ENCODE data around the gene C17orf107.
A peak's percentile ranks its signal among the peaks of the same experiment; 100 is the strongest.

Gene C17orf107

DNA sequence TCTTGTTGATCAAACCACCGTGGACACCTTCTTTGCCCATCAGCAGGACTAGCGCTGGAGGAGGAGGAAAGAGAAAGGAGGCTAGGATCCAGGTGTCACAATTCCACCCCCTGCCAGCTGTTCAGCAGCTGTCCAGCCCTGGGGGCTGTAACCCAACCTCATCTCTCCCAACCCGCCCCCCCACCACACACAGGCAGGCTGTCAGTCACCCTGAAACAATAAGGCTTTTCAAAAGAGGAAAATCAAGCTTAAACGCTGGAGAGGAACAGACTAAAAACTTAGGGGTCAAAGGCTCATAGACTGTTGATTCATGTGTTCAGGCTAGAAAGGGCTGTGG lies 46.6 kb downstream of the C17orf107 start:
- H3K27ac ChIP-seq (ENCODE audit: low read depth, low read length, poor library complexity, severe bottlenecking) = peak overlapping the region; percentile 100
- no peak for TF ChIP-seq EZH2 (IDR thresholded peaks at IDR 0.05; ENCODE audit: borderline replicate concordance, low read length)
- no peak for TF ChIP-seq CTCF (IDR thresholded peaks at IDR 0.05; ENCODE audit: low read length)

GRCh38 chr17:4946312-4946976 lies 47.1 kb downstream of the C17orf107 start:
- peak overlapping the region; percentile 75 for H3K4me2 ChIP-seq (ENCODE audit: low read length)
- no peaks in the 10 kb centered on the region for H3K27me3 ChIP-seq (ENCODE audit: insufficient read depth, low read length)
- H3K4me3 ChIP-seq (ENCODE audit: low read depth, low read length, poor library complexity, severe bottlenecking) = peak overlapping the region; percentile 84
- H3K4me1 ChIP-seq (ENCODE audit: insufficient read depth, low read length, severe bottlenecking) = peaks cover 71% of the 10 kb centered on the region
- H2AFZ ChIP-seq (ENCODE audit: low read length) = no peak overlapping the region
- peaks cover 65% of the 10 kb centered on the region for H3K36me3 ChIP-seq (ENCODE audit: insufficient read depth, low read length)
- peak overlapping the region; percentile 92 for H3K9ac ChIP-seq (ENCODE audit: low read length)
- peaks cover 9% of the 10 kb centered on the region for H3K79me2 ChIP-seq (ENCODE audit: insufficient read depth, low read length)
- TF ChIP-seq EZH2 (IDR thresholded peaks at IDR 0.05; ENCODE audit: borderline replicate concordance, low read length) (no peak), CTCF (IDR thresholded peaks at IDR 0.05; ENCODE audit: low read length) (no peak)
- H4K20me1 ChIP-seq (ENCODE audit: insufficient read depth, low read length) = no peaks in the 10 kb centered on the region
- no peaks in the 10 kb centered on the region for H3K9me2 ChIP-seq (ENCODE audit: low read depth, low read length)
- no peaks in the 10 kb centered on the region for H3K9me3 ChIP-seq (ENCODE audit: low read length)
- H3K27ac ChIP-seq (ENCODE audit: low read depth, low read length, poor library complexity, severe bottlenecking) = peak overlapping the region; percentile 100
- peaks cover 18% of the 10 kb centered on the region for H3F3A ChIP-seq (ENCODE audit: insufficient read depth, low read length)

More for the DNA sequence above, 46.6 kb downstream of the C17orf107 start:
- H3K4me2 ChIP-seq (ENCODE audit: low read length) = peak overlapping the region; percentile 75
- peaks cover 13% of the 10 kb centered on the region for H3K79me2 ChIP-seq (ENCODE audit: insufficient read depth, low read length)
- peaks cover 67% of the 10 kb centered on the region for H3K36me3 ChIP-seq (ENCODE audit: insufficient read depth, low read length)
- H3K4me3 ChIP-seq (ENCODE audit: low read depth, low read length, poor library complexity, severe bottlenecking) = peak overlapping the region; percentile 84
- no peaks in the 10 kb centered on the region for H3K9me2 ChIP-seq (ENCODE audit: low read depth, low read length)
- H3F3A ChIP-seq (ENCODE audit: insufficient read depth, low read length) = peaks cover 18% of the 10 kb centered on the region
- no peaks in the 10 kb centered on the region for H3K27me3 ChIP-seq (ENCODE audit: insufficient read depth, low read length)
- H3K4me1 ChIP-seq (ENCODE audit: insufficient read depth, low read length, severe bottlenecking) = peaks cover 73% of the 10 kb centered on the region
- no peaks in the 10 kb centered on the region for H3K9me3 ChIP-seq (ENCODE audit: low read length)
- H4K20me1 ChIP-seq (ENCODE audit: insufficient read depth, low read length) = no peaks in the 10 kb centered on the region
- no peak overlapping the region for H2AFZ ChIP-seq (ENCODE audit: low read length)
- peak overlapping the region; percentile 92 for H3K9ac ChIP-seq (ENCODE audit: low read length)

- Histone ChIP-seq H4K20me1 (ENCODE audit: insufficient read depth, low read length) (no peaks in the 10 kb centered on the region), H3K9ac (ENCODE audit: low read length) (peak overlapping the region; percentile 92), H3K9me3 (ENCODE audit: low read length) (no peaks in the 10 kb centered on the region), H3K4me1 (ENCODE audit: insufficient read depth, low read length, severe bottlenecking) (peaks cover 66% of the 10 kb centered on the region), H3K9me2 (ENCODE audit: low read depth, low read length) (no peaks in the 10 kb centered on the region), H3K27me3 (ENCODE audit: insufficient read depth, low read length) (no peaks in the 10 kb centered on the region), H3F3A (ENCODE audit: insufficient read depth, low read length) (peaks cover 18% of the 10 kb centered on the region), H3K4me3 (ENCODE audit: low read depth, low read length, poor library complexity, severe bottlenecking) (peak overlapping the region; percentile 84), H2AFZ (ENCODE audit: low read length) (no peak overlapping the region), H3K79me2 (ENCODE audit: insufficient read depth, low read length) (peaks cover 9% of the 10 kb centered on the region), H3K27ac (ENCODE audit: low read depth, low read length, poor library complexity, severe bottlenecking) (peak overlapping the region; percentile 100), H3K4me2 (ENCODE audit: low read length) (peak overlapping the region; percentile 75), H3K36me3 (ENCODE audit: insufficient read depth, low read length) (peaks cover 60% of the 10 kb centered on the region)
- no peak for TF ChIP-seq CTCF (IDR thresholded peaks at IDR 0.05; ENCODE audit: low read length)
- no peak for TF ChIP-seq EZH2 (IDR thresholded peaks at IDR 0.05; ENCODE audit: borderline replicate concordance, low read length)
Observed at GRCh38 chr17:4947010-4947410, 47.7 kb downstream of the C17orf107 start.
